ENCODE results near the gene ARHGEF16. TPM values are rescaled to one million over a fixed set of nuclear protein-coding genes. Genes with fewer than 3 reads are reported as not detected.
A peak's percentile ranks its signal among the peaks of the same experiment; 100 is the strongest.

The ARHGEF16 gene
- total RNA-seq, 1 donor from 2014 or later, result 21.6 TPM

DNA sequence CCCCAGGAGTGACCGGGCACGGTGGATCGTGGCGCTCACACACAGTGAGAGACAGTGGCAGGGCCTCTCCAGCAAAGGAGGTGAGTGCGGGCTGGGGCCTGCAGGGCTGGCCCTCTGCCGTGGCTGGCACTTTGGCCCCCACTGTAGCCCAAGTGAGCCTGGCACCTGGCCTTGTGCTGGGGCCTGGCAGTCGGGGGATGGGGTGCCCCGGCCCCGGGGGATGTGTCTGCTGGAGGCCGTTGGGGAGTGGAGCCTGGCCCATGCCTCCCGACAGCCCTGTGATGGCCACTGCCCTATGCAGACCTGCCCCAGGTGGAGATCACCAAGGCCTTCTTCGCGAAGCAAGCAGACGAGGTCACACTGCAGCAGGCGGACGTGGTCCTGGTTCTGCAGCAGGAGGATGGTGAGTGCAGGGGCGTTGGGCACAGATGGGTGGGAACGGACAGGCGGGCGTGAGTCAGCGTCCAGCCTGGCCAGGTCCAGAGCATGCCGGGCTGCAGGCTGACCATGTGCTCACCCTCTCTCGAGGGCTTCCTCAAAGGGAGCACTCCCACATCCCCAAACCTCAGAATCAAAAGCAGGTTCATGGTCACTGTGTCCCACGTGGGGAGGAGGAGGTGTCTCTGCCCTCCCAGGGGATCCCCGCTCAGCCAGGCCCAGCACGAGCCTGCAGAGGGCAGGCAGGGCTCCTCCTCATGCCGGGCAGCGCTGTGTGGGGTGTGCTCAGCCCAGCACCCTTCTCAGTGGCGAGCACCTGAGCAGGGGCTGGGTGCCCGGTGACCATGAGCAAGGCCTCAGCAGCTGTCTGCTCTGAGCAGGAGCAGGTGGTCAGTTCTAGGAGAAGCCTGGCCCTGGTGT lies 25.3 kb downstream of the ARHGEF16 start:
- no peak for TF ChIP-seq CTCF (IDR thresholded peaks at IDR 0.05; ENCODE audit: insufficient read depth, low read length, severe bottlenecking)
- no peak for FAIRE-seq

GRCh38 chr1:3480369-3480719 lies 25.9 kb downstream of the ARHGEF16 start:
- peaks cover 5% of the 10 kb centered on the region for H3K36me3 ChIP-seq (ENCODE audit: control insufficient read depth, insufficient read depth, low read length)
- FAIRE-seq, result no peak
- no peak for TF ChIP-seq CTCF (IDR thresholded peaks at IDR 0.05; ENCODE audit: insufficient read depth, low read length, severe bottlenecking)

More for the DNA sequence above, 25.3 kb downstream of the ARHGEF16 start:
- Histone ChIP-seq H3K4me3 (ENCODE audit: low read depth, low read length) (no peak overlapping the region), H3K27me3 (ENCODE audit: control insufficient read depth, insufficient read depth, low read length) (no peaks in the 10 kb centered on the region), H3K36me3 (ENCODE audit: control insufficient read depth, insufficient read depth, low read length) (peaks cover 5% of the 10 kb centered on the region)
- DNase-seq (ENCODE audit: low read depth), result no peak

GRCh38 chr1:3481046-3481445 lies 26.6 kb downstream of the ARHGEF16 start:
- DNase-seq (ENCODE audit: low read depth), result no peak
- Histone ChIP-seq H3K4me3 (ENCODE audit: low read depth, low read length) (no peak overlapping the region), H3K36me3 (ENCODE audit: control insufficient read depth, insufficient read depth, low read length) (peaks cover 3% of the 10 kb centered on the region), H3K27me3 (ENCODE audit: control insufficient read depth, insufficient read depth, low read length) (no peaks in the 10 kb centered on the region)
- no peak for FAIRE-seq
- TF ChIP-seq CTCF (IDR thresholded peaks at IDR 0.05; ENCODE audit: insufficient read depth, low read length, severe bottlenecking), result no peak

More at GRCh38 chr1:3480369-3480719, 25.9 kb downstream of the ARHGEF16 start:
- H3K27me3 ChIP-seq (ENCODE audit: control insufficient read depth, insufficient read depth, low read length), result no peaks in the 10 kb centered on the region
- no peak for DNase-seq (ENCODE audit: low read depth)
- no peak overlapping the region for H3K4me3 ChIP-seq (ENCODE audit: low read depth, low read length)

DNA sequence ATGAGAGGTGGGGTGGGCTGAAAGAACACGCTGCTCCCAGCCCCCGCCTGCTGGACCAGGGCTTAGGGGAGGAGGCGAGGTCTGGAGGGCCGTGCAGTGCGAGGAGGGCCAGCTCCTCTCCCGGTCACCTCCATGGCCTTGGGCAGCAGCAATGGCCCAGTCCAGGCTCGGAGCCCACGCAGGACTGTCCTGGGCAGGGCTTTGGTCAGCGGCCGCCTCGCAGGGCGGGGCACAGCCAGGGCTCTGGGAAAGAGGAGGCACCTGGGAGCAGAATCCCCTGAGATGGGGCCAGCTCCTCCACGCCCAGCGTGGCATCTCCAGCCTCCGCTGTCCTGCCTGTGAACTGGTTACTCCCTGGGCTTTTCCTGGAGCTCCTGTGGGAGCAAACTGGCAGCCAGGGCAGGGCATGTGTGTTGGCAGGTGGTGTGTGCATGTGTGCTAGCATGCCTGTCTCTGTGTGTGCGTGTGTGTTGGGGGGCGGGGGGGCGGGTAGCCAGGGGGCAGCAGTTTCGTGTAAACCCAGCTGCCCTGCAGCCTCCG lies 27.4 kb downstream of the ARHGEF16 start:
- DNase-seq (ENCODE audit: low read depth), result no peak
- no peak for FAIRE-seq
- Histone ChIP-seq H3K4me3 (ENCODE audit: low read depth, low read length) (no peak overlapping the region), H3K36me3 (ENCODE audit: control insufficient read depth, insufficient read depth, low read length) (no peaks in the 10 kb centered on the region), H3K27me3 (ENCODE audit: control insufficient read depth, insufficient read depth, low read length) (no peaks in the 10 kb centered on the region)
- TF ChIP-seq CTCF (IDR thresholded peaks at IDR 0.05; ENCODE audit: insufficient read depth, low read length, severe bottlenecking), result no peak

GRCh38 chr1:3482378-3482849 lies 27.9 kb downstream of the ARHGEF16 start:
- H3K27me3 ChIP-seq (ENCODE audit: control insufficient read depth, insufficient read depth, low read length), result no peaks in the 10 kb centered on the region
- no peaks in the 10 kb centered on the region for H3K36me3 ChIP-seq (ENCODE audit: control insufficient read depth, insufficient read depth, low read length)
- DNase-seq (ENCODE audit: low read depth), result peak; percentile 85
- no peak overlapping the region for H3K4me3 ChIP-seq (ENCODE audit: low read depth, low read length)
- peak; percentile 59 for TF ChIP-seq CTCF (IDR thresholded peaks at IDR 0.05; ENCODE audit: insufficient read depth, low read length, severe bottlenecking)
- no peak for FAIRE-seq
